Keratinocyte (primary cell): Measurements from ENCODE around the gene LIN28B. TPM values are rescaled to one million over a fixed set of nuclear protein-coding genes. Genes with fewer than 3 reads are reported as not detected.

Experiments
- DNase-seq: peaks from one replicate; pipeline ENCODE4 v3.0.0-alpha.2; 2011; ENCODE audit warnings: low read depth, missing footprints, low spot score
- FAIRE-seq: peaks from 2 replicates; lab custom pipeline; 2011; peaks lifted over from hg19 to GRCh38; lab: Jason Lieb, UNC
- H2AFZ ChIP-seq: 2 replicates; pipeline ENCODE4 v1.6.0; 2012; ENCODE audit warnings: low read length, control low read depth, inconsistent platforms; ENCODE audit not compliant: control insufficient read depth
- H3K27ac ChIP-seq: 2 replicates; pipeline ENCODE4 v1.5.1; 2011; ENCODE audit warnings: low read length; ENCODE audit not compliant: control insufficient read depth, insufficient read depth
- H3K27me3 ChIP-seq: 3 replicates; pipeline ENCODE4 v1.6.0; 2011; ENCODE audit warnings: low read length; ENCODE audit not compliant: control insufficient read depth, insufficient read depth; ENCODE audit errors: extremely low read depth
- H3K36me3 ChIP-seq, 2 experiments: 2 replicates in 1 of 2; 3 replicates in 1 of 2; pipeline ENCODE4 v1.5.1; 2011; ENCODE audit warnings: low read length in 2 of 2, mild to moderate bottlenecking in 1 of 2; ENCODE audit not compliant: control insufficient read depth in 2 of 2, insufficient read depth in 2 of 2; ENCODE audit errors: extremely low read depth in 1 of 2
- H3K4me1 ChIP-seq: 3 replicates; pipeline ENCODE4 v1.5.1; 2011; ENCODE audit warnings: low read length; ENCODE audit not compliant: control insufficient read depth, insufficient read depth; ENCODE audit errors: extremely low read depth
- H3K4me2 ChIP-seq: 3 replicates; pipeline ENCODE4 v1.6.0; 2011; ENCODE audit warnings: low read depth, low read length; ENCODE audit not compliant: control insufficient read depth, insufficient read depth; ENCODE audit errors: extremely low read depth
- H3K4me3 ChIP-seq, 3 experiments: fragments of 200-600 bp in 1 of 3; sonication (generic) in 1 of 3; 2 replicates in 2 of 3; 3 replicates in 1 of 3; pipeline ENCODE4 v1.5.1; 2011 to 2016; ENCODE audit warnings: low read length in 3 of 3, mild to moderate bottlenecking in 3 of 3, control low read depth in 2 of 3, inconsistent platforms in 1 of 3, low read depth in 1 of 3, mixed read lengths in 1 of 3, mixed run types in 1 of 3, moderate library complexity in 1 of 3; ENCODE audit not compliant: control insufficient read depth in 2 of 3, insufficient read depth in 2 of 3; ENCODE audit errors: extremely low read depth in 1 of 3
- H3K79me2 ChIP-seq: 2 replicates; pipeline ENCODE4 v1.6.0; 2012; ENCODE audit warnings: low read length; ENCODE audit not compliant: control insufficient read depth, insufficient read depth
- H3K9ac ChIP-seq: 3 replicates; pipeline ENCODE4 v1.6.0; 2011; ENCODE audit warnings: low read length; ENCODE audit not compliant: control insufficient read depth, insufficient read depth; ENCODE audit errors: extremely low read depth
- H3K9me1 ChIP-seq: 3 replicates; pipeline ENCODE4 v1.6.0; 2011; ENCODE audit warnings: low read length; ENCODE audit not compliant: control insufficient read depth, insufficient read depth; ENCODE audit errors: extremely low read depth
- H3K9me3 ChIP-seq: 2 replicates; pipeline ENCODE4 v1.5.1; 2012; ENCODE audit warnings: low read depth, low read length; ENCODE audit not compliant: control insufficient read depth
- H4K20me1 ChIP-seq: 3 replicates; pipeline ENCODE4 v1.6.0; 2011; ENCODE audit warnings: low read length; ENCODE audit not compliant: control insufficient read depth, insufficient read depth; ENCODE audit errors: extremely low read depth
- EZH2 ChIP-seq: IDR thresholded peaks from one replicate; pipeline ENCODE4 v1.6.1; 2012; ENCODE audit warnings: inconsistent platforms, mild to moderate bottlenecking, low read length, moderate library complexity
- dilution Hi-C: fragments of 300-500 bp; cut with MboI; formaldehyde crosslinking; loops from one replicate; pipeline ENCODE4 v1.7.0; 2020; ENCODE audit warnings: low sequenced_read_pairs; ENCODE audit not compliant: extremely low pct_ligation_motif_present
- polyA plus RNA-seq, 5 experiments: library from polyadenylated mRNA; depleted of rRNA in 3 of 5; stranded (reverse) in 3 of 5; stranded (forward) in 1 of 5; unstranded in 1 of 5; fragments of >200 nt; gene quantifications; 1 replicate in 1 of 5; 2 replicates in 3 of 5; 3 replicates in 1 of 5; pipeline versions ENCODE4 v1.2.1 to v1.2.3, GENCODE V29; 2011 to 2012; ENCODE audit warnings: missing spikeins in 2 of 5, low read depth in 1 of 5, low replicate concordance in 1 of 5
- TF ChIP-seq, protein P1 (sequence below), 3 experiments: IDR thresholded peaks in 1 of 3; conservative IDR thresholded peaks in 1 of 3; optimal IDR thresholded peaks in 1 of 3; 2 replicates in 2 of 3; 3 replicates in 1 of 3; pipeline versions ENCODE3 to v1.5.1; 2011; ENCODE audit warnings: low read length in 3 of 3, mild to moderate bottlenecking in 3 of 3, moderate library complexity in 2 of 3, control low read depth in 1 of 3, inconsistent platforms in 1 of 3; ENCODE audit not compliant: insufficient read depth in 2 of 3; ENCODE audit errors: extremely low read depth in 1 of 3

LIN28B gene
- polyA plus RNA-seq, 1 donor (not counting 4 experiments of a cell fraction or from before 2014, with no cell fraction given) = not detected

DNA sequence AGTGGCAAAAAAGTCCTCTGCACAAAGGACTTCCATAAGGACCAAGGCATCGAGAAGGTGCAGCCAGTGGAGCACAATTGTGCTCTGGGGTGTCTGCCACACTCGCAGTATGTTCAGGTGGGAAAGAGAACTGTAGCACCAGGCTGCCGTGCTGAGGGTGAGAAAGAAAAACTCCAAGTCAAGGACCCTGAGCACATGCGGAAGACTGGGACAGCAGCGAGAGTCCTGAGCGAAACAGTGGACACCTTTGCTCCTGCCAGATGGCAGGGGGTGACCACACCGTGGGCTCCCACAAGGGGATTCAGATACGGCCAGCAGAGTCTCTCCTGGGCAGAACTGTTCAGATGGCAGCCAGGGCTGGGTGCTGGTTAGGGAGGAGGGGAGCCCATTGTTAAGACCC lies 149.4 kb downstream of the LIN28B start:
- H3K36me3 ChIP-seq = no peaks in the 10 kb centered on the region
- H3K9ac ChIP-seq = no peak overlapping the region
- H3K9me1 ChIP-seq = no peaks in the 10 kb centered on the region
- dilution Hi-C loops = no loop called here
- H2AFZ ChIP-seq = no peak overlapping the region
- no peak overlapping the region for H3K4me3 ChIP-seq
- no peak for FAIRE-seq
- no peaks in the 10 kb centered on the region for H3K9me3 ChIP-seq
- H4K20me1 ChIP-seq = no peaks in the 10 kb centered on the region
- no peak for DNase-seq
- H3K27me3 ChIP-seq = no peaks in the 10 kb centered on the region
- H3K79me2 ChIP-seq = no peaks in the 10 kb centered on the region
- TF ChIP-seq, protein P1, sequence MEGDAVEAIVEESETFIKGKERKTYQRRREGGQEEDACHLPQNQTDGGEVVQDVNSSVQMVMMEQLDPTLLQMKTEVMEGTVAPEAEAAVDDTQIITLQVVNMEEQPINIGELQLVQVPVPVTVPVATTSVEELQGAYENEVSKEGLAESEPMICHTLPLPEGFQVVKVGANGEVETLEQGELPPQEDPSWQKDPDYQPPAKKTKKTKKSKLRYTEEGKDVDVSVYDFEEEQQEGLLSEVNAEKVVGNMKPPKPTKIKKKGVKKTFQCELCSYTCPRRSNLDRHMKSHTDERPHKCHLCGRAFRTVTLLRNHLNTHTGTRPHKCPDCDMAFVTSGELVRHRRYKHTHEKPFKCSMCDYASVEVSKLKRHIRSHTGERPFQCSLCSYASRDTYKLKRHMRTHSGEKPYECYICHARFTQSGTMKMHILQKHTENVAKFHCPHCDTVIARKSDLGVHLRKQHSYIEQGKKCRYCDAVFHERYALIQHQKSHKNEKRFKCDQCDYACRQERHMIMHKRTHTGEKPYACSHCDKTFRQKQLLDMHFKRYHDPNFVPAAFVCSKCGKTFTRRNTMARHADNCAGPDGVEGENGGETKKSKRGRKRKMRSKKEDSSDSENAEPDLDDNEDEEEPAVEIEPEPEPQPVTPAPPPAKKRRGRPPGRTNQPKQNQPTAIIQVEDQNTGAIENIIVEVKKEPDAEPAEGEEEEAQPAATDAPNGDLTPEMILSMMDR (optimal IDR thresholded peaks at IDR 0.05 in 1 of 3, IDR thresholded peaks at IDR 0.05 in 1 of 3, conservative IDR thresholded peaks at IDR 0.05 in 1 of 3; ENCODE audit: extremely low read depth in 1 of 3, insufficient read depth in 2 of 3, low read length in 3 of 3) = no peak
- TF ChIP-seq EZH2 = no peak
- no peaks in the 10 kb centered on the region for H3K4me1 ChIP-seq
- no peak overlapping the region for H3K4me2 ChIP-seq
- no peak overlapping the region for H3K27ac ChIP-seq

DNA sequence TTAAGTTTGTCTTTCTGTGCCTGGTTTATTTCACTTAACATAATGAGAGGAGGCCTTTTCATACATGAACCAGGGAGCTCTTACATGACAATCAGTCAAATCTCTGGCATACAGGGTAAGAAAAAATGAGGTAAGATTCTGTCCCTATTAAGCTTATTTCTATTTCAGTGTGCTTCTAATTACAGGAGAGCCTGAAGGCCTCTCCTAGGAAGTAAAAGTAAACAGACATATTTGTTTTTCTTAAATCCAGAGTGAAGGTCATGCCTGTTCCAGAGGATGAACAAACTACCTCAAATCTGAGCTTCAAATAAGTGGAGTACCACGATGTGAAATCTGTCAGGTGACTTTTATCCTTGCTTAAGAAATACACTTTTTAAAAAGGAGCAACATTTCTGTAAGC lies 150.3 kb downstream of the LIN28B start:
- DNase-seq = no peak
- no peaks in the 10 kb centered on the region for H4K20me1 ChIP-seq
- TF ChIP-seq, protein P1 (optimal IDR thresholded peaks at IDR 0.05 in 1 of 3, IDR thresholded peaks at IDR 0.05 in 1 of 3, conservative IDR thresholded peaks at IDR 0.05 in 1 of 3; ENCODE audit: extremely low read depth in 1 of 3, insufficient read depth in 2 of 3, low read length in 3 of 3) = no peak
- TF ChIP-seq EZH2 = no peak
- H3K27me3 ChIP-seq = no peaks in the 10 kb centered on the region
- H3K79me2 ChIP-seq = no peaks in the 10 kb centered on the region
- H3K4me2 ChIP-seq = no peak overlapping the region
- H3K27ac ChIP-seq = no peak overlapping the region
- dilution Hi-C loops = no loop called here
- FAIRE-seq = no peak
- no peaks in the 10 kb centered on the region for H3K4me1 ChIP-seq
- no peak overlapping the region for H3K9ac ChIP-seq
- no peaks in the 10 kb centered on the region for H3K36me3 ChIP-seq
- no peak overlapping the region for H3K4me3 ChIP-seq
- H2AFZ ChIP-seq = no peak overlapping the region
- no peaks in the 10 kb centered on the region for H3K9me3 ChIP-seq
- no peaks in the 10 kb centered on the region for H3K9me1 ChIP-seq
